Subcutaneous adipose tissue (tissue), 4 donors: Measurements from ENCODE around the gene DNM3. TPM values are rescaled to one million over a fixed set of nuclear protein-coding genes. Genes with fewer than 3 reads are reported as not detected.

ENCODE experiments used
- total RNA-seq, 4 donors: library from RNA; depleted of rRNA; stranded (reverse); fragments of >200 nt; gene quantifications; one replicate each; pipeline ENCODE4 v1.1.0, GENCODE V29; 2016
- TF ChIP-seq, protein P1 (sequence below): fragments of 450-650 bp; IDR thresholded peaks from one replicate; pipeline ENCODE4 v1.5.1; 2016; ENCODE audit warnings: low read depth, mild to moderate bottlenecking, control low read depth, antibody characterized with exemption, moderate library complexity

Gene DNM3
- total RNA-seq, 4 donors from 2014 or later, result 4.1 to 8.8 (median 7.6) TPM

DNA sequence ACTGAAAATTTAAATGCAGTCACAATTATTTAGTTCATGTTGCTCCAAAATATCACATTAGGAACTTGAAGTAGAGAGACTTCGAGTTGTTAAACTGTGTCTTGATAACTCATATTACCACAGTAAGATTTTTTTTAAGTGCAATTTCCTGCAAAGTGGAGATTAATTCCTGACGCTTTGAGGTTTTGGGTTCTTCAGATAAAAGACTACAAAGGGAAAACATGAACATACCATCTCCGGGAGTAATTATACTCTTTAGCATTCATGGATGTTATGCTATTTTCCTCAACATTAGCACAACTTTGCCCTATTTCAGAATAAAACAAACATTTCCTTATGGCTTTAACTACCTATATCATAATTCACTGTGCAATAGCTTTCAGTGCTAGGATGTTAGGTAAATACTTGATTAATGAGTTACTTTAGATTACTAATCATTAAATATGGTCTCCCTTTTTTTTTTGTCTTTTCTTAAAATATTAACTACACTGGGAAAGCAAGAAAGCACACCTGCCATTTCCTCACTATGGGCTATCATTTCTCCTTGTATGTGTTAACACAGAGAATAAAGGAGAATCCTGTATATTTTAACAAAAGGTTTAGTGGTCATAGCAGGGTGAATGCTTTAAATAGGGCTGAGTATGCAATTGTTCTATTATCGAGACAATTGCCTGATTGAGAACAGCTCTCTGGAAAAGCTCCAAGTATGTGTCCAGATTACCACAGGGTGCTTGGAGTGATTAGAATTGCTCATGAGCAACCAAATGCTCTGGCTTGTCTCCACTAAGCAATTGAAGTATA lies 326.7 kb downstream of the DNM3 start:
- TF ChIP-seq, protein P1, sequence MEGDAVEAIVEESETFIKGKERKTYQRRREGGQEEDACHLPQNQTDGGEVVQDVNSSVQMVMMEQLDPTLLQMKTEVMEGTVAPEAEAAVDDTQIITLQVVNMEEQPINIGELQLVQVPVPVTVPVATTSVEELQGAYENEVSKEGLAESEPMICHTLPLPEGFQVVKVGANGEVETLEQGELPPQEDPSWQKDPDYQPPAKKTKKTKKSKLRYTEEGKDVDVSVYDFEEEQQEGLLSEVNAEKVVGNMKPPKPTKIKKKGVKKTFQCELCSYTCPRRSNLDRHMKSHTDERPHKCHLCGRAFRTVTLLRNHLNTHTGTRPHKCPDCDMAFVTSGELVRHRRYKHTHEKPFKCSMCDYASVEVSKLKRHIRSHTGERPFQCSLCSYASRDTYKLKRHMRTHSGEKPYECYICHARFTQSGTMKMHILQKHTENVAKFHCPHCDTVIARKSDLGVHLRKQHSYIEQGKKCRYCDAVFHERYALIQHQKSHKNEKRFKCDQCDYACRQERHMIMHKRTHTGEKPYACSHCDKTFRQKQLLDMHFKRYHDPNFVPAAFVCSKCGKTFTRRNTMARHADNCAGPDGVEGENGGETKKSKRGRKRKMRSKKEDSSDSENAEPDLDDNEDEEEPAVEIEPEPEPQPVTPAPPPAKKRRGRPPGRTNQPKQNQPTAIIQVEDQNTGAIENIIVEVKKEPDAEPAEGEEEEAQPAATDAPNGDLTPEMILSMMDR, result no peak

DNA sequence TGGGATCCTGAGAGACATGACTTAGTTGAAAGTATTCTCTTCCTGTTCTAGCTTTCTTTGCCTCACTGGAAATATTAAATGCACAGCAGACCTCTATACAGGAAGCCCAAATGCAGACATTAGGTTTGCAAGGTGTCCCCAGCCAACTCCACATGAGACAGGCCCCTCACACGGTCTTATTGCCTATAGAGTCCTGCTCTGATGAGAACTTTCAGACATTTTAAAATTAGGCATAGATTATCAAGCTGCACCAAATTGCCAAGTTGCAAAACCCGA lies 327.2 kb downstream of the DNM3 start:
- TF ChIP-seq, protein P1, result no peak

DNA sequence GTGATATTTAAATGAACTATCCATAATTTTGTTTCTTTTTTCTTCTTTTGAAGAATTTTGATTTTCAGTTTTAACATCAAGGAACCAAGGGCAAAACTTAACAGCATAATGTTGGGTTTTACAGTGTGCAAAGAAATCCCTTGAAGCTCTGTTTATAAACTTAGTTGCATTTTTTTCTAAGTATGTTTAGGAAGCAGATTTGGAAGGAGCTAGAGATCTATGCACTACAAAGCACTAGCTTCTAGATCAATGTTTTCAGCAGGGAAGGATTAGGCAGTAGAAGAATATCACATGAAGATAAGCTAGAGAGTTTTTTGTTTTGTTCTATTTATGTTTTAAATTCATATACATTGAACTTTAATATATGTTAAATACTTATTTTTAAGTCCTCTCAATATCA lies 328.5 kb downstream of the DNM3 start:
- TF ChIP-seq, protein P1, result no peak

DNA sequence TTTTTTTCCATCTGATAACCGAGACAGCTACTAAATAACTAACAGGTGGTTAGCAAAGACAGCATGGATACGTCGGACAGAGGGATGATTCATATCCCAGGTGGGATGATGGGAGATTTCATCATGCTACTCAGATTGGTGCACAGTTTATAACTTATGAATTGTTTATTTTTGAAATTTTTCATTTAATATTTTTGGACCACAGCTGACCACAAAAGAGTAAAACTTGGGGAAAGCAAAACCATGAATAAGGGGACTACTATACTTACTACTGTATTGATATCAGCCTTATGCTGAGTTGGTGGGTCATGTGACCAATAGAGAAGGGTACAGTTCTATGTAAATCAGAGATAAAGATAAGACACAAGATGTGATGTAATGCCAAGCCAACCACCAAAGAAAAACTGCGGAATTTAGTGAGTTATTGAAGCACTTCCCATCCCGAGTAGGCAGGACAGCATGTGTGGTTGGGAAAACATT lies 331.1 kb downstream of the DNM3 start:
- TF ChIP-seq, protein P1, result no peak

DNA sequence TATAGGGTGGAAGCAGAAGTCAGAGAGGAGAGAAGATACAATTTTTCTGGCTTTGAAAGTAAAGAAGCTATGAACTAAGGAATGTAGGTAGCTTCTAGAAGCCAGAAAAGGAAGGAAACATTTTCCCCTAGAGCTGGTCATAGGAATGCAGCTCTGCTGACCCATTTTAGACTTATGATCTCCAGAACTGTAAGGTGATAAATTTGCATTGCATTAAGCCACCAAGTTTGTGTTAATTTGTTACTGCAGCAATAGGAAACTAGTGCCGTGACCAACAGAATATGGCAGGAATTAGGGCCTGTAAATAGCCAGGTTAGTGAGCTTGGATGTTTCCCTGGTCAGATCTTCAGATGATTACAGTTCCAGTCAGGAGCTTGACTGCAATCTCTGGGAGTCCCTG lies 334.9 kb downstream of the DNM3 start:
- TF ChIP-seq, protein P1, result no peak

DNA sequence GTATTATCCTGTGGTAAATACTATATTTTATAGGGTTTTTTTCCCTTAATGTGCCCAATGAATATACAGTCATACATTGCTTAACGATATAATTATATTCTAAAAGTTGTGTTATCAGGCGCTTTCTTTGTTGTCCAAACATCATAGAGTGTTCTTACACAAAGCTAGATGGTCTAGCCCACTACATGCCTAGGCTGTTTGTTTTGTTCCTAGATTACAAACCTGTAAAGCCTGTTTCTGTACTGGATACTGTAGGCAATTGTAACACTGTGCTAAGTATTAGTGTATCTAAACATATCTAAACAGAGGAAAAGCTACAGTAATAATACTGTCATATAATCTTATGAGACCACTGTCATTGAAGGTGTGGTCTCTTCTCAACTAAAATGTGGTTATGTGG lies 336.6 kb downstream of the DNM3 start:
- TF ChIP-seq, protein P1, result no peak

DNA sequence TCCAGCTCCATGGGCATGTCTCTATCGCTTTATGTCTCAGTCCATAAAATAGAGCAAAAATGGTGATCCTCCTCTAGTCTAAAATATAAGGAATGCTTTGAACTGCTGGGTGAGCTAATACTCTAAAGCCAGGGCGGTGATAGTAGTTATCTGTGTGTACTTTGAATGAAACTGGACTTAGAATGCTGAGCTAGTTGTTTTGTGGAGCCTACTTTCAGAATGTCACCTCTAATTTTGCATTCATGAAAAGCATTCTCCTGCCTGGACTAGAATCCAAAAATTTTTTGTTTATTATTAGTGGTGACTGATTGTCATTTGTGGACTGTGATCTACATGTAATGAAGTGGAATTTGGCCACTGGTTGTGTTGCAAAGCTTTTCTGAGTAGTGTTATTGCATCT lies 337.6 kb downstream of the DNM3 start:
- TF ChIP-seq, protein P1, result no peak
